HepG2 (cell line): ENCODE measurements around the gene NAE1.

Experiments
- EHMT2 ChIP-seq: fragments of 200-600 bp; sonication (generic); IDR thresholded peaks from 2 replicates; pipeline ENCODE4 v1.7.0; 2017; ENCODE audit warnings: antibody characterized with exemption, low read depth, low read length, borderline replicate concordance
- EP300 ChIP-seq, 3 experiments: sonication (generic) in 1 of 3; formaldehyde crosslinking in 1 of 3; IDR thresholded peaks; 2 replicates each; pipeline versions ENCODE4 v1.5.1 to v1.6.1; 2011 to 2020; ENCODE audit warnings: low read depth in 2 of 3, low read length in 2 of 3, borderline replicate concordance in 1 of 3, improper control_type of control experiment in 1 of 3, mild to moderate bottlenecking in 1 of 3, missing genetic modification reagents in 1 of 3, moderate library complexity in 1 of 3
- EZH2 ChIP-seq: conservative IDR thresholded peaks from 2 replicates; pipeline ENCODE4 v1.6.1; 2012; ENCODE audit warnings: mild to moderate bottlenecking, low read depth, low read length, moderate library complexity
- FOSL2 ChIP-seq: sonication (generic); formaldehyde crosslinking; IDR thresholded peaks from 2 replicates; pipeline ENCODE4 v1.4.0; 2020; ENCODE audit warnings: missing genetic modification reagents
- HOXA7 ChIP-seq: sonication (generic); formaldehyde crosslinking; IDR thresholded peaks from 2 replicates; pipeline ENCODE4 v1.8.1; 2022; ENCODE audit warnings: mild to moderate bottlenecking, missing genetic modification reagents, moderate library complexity
- MEIS1 ChIP-seq: sonication (generic); formaldehyde crosslinking; IDR thresholded peaks from 2 replicates; pipeline ENCODE4 v1.9.0; 2021; ENCODE audit warnings: mild to moderate bottlenecking, missing genetic modification reagents, moderate library complexity, borderline replicate concordance
- POLR2A ChIP-seq, 2 experiments: IDR thresholded peaks; 2 replicates each; pipeline ENCODE4 v1.6.1; 2011; ENCODE audit warnings: low read depth in 2 of 2, low read length in 2 of 2, mild to moderate bottlenecking in 1 of 2, moderate library complexity in 1 of 2; ENCODE audit not compliant: insufficient read depth in 1 of 2
- RFX5 ChIP-seq: IDR thresholded peaks from 2 replicates; pipeline ENCODE4 v1.6.1; 2011; ENCODE audit warnings: low read depth, low read length, improper control_type of control experiment
- ZBTB7A ChIP-seq: sonication (generic); formaldehyde crosslinking; IDR thresholded peaks from 2 replicates; pipeline ENCODE4 v1.8.0; 2022; ENCODE audit warnings: mild to moderate bottlenecking, missing genetic modification reagents
- ZEB1 ChIP-seq: IDR thresholded peaks from 2 replicates; pipeline ENCODE4 v1.6.1; 2012; ENCODE audit warnings: mild to moderate bottlenecking, low read depth, inconsistent platforms; ENCODE audit not compliant: insufficient replicate concordance
- ZNF354B ChIP-seq: sonication (generic); formaldehyde crosslinking; IDR thresholded peaks from 2 replicates; pipeline ENCODE4 v1.8.0; 2022; ENCODE audit warnings: mild to moderate bottlenecking, missing genetic modification reagents
- ZNF432 ChIP-seq: sonication (generic); formaldehyde crosslinking; IDR thresholded peaks from 2 replicates; pipeline ENCODE4 v1.5.0; 2020; ENCODE audit warnings: missing genetic modification reagents, mild to moderate bottlenecking, borderline replicate concordance
- TF ChIP-seq, protein P1 (sequence below): sonication (generic); formaldehyde crosslinking; conservative IDR thresholded peaks from 2 replicates; pipeline ENCODE4 v1.5.0; 2020; ENCODE audit warnings: missing genetic modification reagents
- TF ChIP-seq, protein P2 (sequence below): sonication (generic); formaldehyde crosslinking; IDR thresholded peaks from 2 replicates; pipeline ENCODE4 v1.5.0; 2020; ENCODE audit warnings: mild to moderate bottlenecking, missing genetic modification reagents, moderate library complexity

DNA sequence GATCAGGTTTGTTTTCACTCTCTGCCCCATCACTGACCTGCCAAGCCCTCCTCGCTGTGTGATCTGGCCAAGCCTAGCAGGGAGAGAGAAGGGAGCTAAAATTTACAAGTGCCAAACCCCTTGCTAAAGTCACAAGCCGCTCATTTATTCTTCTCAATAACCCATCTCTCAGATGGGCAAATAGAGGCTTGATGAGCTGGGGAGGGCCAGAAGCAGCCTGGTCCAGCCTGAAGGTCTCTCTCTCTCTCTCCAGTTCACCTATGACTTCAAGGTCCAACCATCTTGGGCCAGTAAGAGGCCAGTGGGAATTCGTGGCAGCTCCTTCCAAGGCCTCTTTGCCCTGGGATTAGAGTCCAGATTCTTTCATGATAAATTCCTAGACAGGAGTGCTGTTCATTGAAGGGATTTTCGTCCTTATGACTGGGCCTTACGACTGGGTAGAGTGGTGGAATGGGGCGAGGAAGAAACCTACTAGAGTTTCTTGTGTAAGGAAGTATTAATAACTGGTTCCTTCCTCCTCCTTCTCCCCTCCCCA is 16.8 kb upstream of the NAE1 start:
- TF ChIP-seq MEIS1 (CRISPR knock-in tag) (no peak), POLR2A (IDR thresholded peaks at IDR 0.05; ENCODE audit: insufficient read depth in 1 of 2, low read depth in 2 of 2, low read length in 2 of 2) (no peak), EP300 (IDR thresholded peaks at IDR 0.05; ENCODE audit: low read depth in 2 of 2, low read length in 2 of 2) (no peak), EP300 (CRISPR knock-in tag; IDR thresholded peaks at IDR 0.05; ENCODE audit: borderline replicate concordance) (no peak), EZH2 (no peak), FOSL2 (CRISPR knock-in tag) (no peak), ZEB1 (no peak), ZNF432 (CRISPR knock-in tag) (no peak), ZBTB7A (CRISPR knock-in tag) (no peak), HOXA7 (CRISPR knock-in tag) (no peak), ZNF354B (CRISPR knock-in tag) (no peak), RFX5 (no peak), EHMT2 (no peak)
- TF ChIP-seq, protein P1, sequence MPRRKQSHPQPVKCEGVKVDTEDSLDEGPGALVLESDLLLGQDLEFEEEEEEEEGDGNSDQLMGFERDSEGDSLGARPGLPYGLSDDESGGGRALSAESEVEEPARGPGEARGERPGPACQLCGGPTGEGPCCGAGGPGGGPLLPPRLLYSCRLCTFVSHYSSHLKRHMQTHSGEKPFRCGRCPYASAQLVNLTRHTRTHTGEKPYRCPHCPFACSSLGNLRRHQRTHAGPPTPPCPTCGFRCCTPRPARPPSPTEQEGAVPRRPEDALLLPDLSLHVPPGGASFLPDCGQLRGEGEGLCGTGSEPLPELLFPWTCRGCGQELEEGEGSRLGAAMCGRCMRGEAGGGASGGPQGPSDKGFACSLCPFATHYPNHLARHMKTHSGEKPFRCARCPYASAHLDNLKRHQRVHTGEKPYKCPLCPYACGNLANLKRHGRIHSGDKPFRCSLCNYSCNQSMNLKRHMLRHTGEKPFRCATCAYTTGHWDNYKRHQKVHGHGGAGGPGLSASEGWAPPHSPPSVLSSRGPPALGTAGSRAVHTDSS (CRISPR knock-in tag) = no peak
- TF ChIP-seq, protein P2, sequence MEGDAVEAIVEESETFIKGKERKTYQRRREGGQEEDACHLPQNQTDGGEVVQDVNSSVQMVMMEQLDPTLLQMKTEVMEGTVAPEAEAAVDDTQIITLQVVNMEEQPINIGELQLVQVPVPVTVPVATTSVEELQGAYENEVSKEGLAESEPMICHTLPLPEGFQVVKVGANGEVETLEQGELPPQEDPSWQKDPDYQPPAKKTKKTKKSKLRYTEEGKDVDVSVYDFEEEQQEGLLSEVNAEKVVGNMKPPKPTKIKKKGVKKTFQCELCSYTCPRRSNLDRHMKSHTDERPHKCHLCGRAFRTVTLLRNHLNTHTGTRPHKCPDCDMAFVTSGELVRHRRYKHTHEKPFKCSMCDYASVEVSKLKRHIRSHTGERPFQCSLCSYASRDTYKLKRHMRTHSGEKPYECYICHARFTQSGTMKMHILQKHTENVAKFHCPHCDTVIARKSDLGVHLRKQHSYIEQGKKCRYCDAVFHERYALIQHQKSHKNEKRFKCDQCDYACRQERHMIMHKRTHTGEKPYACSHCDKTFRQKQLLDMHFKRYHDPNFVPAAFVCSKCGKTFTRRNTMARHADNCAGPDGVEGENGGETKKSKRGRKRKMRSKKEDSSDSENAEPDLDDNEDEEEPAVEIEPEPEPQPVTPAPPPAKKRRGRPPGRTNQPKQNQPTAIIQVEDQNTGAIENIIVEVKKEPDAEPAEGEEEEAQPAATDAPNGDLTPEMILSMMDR = no peak
